Measurements from ENCODE around the gene SLC25A10. TPM values are rescaled to one million over a fixed set of nuclear protein-coding genes. Genes with fewer than 3 reads are reported as not detected.

Gene SLC25A10
- total RNA-seq, 2 experiments from 2014 or later: 16.9 to 18.0 TPM

DNA sequence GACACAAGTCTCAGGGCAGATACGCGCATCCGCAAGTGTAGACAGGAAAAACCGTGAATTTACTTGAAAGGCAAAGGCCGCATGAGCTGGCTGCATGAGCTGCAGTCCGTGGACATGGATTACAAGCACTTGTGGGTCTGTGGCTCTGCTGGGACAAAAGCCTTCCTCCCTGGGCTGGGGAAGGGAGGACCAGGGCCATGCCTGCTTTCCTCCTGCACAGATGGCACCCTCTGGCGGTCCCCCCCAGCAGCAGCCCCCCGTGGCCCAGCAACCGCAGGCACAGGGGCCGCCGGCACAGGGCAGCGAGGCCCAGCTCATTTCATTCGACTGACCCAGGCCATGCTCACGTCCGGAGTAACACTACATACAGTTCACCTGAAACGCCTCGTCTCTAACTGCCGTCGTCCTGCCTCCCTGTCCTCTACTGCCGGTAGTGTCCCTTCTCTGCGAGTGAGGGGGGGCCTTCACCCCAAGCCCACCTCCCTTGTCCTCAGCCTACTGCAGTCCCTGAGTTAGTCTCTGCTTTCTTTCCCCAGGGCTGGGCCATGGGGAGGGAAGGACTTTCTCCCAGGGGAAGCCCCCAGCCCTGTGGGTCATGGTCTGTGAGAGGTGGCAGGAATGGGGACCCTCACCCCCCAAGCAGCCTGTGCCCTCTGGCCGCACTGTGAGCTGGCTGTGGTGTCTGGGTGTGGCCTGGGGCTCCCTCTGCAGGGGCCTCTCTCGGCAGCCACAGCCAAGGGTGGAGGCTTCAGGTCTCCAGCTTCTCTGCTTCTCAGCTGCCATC, 10.6 kb upstream of the SLC25A10 start:
- no peaks in the 10 kb centered on the region for H3K9me3 Mint-ChIP-seq
- peaks cover 48% of the 10 kb centered on the region for H3K36me3 Mint-ChIP-seq (ENCODE audit: low read depth)
- CTCF ChIA-PET: interaction anchor here (1.0 to 1.3 kb wide), 2 partner anchors 25 to 36 kb away, joined by 3 to 5 read pairs; no protein-coding TSS in a partner anchor
- H3K4me1 Mint-ChIP-seq (ENCODE audit: low read depth): peaks cover 35% of the 10 kb centered on the region
- DNase-seq: peak; percentile 30
- no peak overlapping the region for H3K27ac Mint-ChIP-seq
- peak overlapping the region; percentile 95 for H3K4me3 Mint-ChIP-seq
- intact Hi-C loops (cut with micrococcal nuclease): loop anchor here (5.0 kb wide), 1 partner anchor 149 kb away; the partner anchor contains the start of gene FAAP100
- H3K27me3 Mint-ChIP-seq (ENCODE audit: low read depth): no peaks in the 10 kb centered on the region

DNA sequence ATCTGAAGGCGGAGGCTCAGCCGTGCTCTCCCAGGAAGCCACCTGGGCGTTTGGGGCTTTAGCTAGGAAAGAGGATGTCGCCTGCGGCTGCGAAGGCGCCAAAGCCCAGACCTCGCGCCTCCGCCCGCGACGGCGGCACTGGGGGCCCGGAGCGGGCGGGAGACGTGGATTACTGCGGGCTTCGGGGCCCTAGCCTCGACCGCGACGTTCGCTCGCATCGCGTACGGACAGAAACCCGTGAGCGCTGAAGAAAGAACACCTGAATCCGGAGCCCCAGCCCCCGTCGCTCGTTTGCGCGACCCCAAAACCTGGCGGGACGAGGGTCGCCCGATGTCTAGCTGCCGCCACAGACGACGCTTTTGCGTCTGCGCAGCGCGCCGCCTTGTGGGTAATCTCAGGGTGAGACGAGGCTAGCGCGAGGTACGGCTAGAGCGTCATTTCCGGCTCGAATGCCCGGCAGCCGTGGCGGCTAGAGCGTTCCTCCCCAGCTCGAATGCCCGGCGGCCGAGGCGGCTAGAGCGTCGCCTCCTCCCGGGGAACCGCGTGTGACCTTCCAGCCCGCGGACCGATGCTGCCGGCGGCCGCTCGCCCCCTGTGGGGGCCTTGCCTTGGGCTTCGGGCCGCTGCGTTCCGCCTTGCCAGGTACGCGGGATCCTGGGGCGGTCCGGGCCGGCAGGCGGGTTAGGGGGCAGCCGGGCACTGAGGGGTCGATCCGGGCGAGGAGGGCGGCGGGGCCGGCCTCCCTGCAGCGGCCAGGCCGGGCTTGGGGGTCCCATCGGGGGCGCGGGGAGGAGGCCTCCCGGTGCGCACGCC, 8.9 kb upstream of the SLC25A10 start, which contains the start of gene MRPL12:
Gene MRPL12, plus strand, starts transcription at position 434 of the 813 bp plus-strand sequence. Its CDS starts 135 bp downstream, at position 569.
- H3K36me3 Mint-ChIP-seq (ENCODE audit: low read depth): peaks cover 42% of the 10 kb centered on the region
- no peaks in the 10 kb centered on the region for H3K9me3 Mint-ChIP-seq
- H3K27me3 Mint-ChIP-seq (ENCODE audit: low read depth): no peaks in the 10 kb centered on the region
- peaks cover 38% of the 10 kb centered on the region for H3K4me1 Mint-ChIP-seq (ENCODE audit: low read depth)
- intact Hi-C loops (cut with micrococcal nuclease): loop anchor here (1.0 to 5.0 kb wide), 3 partner anchors 20 to 191 kb away; partner anchors contain the start of genes ACTG1, ARL16 and FAAP100
- H3K4me3 Mint-ChIP-seq: peak within 1 kb of the TSS; percentile 95
- CTCF ChIA-PET: interaction anchor here (1.3 to 1.4 kb wide), 2 partner anchors 20 to 27 kb away, joined by 3 to 5 read pairs; partner anchors contain the start of genes ARL16 and HGS
- peak within 1 kb of the TSS; percentile 88 for H3K27ac Mint-ChIP-seq
- peak; percentile 91 for DNase-seq

DNA sequence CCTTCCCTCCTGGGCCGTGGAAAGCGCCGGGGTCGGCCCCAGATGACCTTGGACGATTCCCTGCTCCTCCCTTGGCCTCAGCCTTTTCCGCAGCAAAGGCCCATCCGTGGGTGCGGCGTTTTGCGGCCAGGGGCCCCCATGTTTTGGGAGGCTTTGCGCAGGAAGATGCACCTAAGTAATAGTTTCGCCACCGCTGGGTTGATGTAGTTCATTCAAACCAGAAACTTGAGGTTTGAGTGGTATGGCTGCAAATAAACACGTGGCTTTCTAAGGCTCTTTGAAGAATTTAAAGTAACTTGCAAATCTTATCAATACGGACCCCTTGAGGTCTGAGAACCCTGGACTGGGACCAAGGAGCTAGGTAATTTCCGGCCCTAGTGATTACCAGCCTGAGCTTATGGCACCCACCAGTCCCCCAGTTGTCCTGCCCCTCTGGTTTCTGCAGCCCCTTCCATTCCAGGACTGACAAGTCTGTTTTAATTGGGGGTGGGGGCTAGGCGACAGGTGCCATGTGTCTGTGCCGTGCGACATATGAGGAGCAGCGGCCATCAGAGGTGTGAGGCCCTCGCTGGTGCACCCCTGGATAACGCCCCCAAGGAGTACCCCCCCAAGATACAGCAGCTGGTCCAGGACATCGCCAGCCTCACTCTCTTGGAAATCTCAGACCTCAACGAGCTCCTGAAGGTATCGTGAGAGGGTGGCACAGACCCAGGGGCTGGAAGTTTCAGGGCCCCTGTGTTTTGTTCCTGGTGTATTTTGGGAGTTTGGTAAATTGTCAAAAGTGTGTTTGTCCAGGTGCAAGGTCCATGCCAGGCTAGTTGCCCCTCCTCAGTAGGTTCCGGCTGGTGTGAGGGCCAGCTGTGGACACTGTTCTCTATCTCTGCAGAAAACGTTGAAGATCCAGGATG, 8.1 kb upstream of the SLC25A10 start:
- Mint-ChIP-seq H3K4me1 (ENCODE audit: low read depth) (peaks cover 40% of the 10 kb centered on the region), H3K9me3 (no peaks in the 10 kb centered on the region), H3K36me3 (ENCODE audit: low read depth) (peaks cover 42% of the 10 kb centered on the region), H3K4me3 (peak overlapping the region; percentile 77), H3K27ac (peak overlapping the region; percentile 77), H3K27me3 (ENCODE audit: low read depth) (no peaks in the 10 kb centered on the region)
- intact Hi-C loops (cut with micrococcal nuclease): loop anchor here (1.0 to 5.0 kb wide), 3 partner anchors 21 to 192 kb away; partner anchors contain the start of genes ACTG1, ARL16 and FAAP100
- DNase-seq: peak; percentile 31
- CTCF ChIA-PET: no interaction called here

DNA sequence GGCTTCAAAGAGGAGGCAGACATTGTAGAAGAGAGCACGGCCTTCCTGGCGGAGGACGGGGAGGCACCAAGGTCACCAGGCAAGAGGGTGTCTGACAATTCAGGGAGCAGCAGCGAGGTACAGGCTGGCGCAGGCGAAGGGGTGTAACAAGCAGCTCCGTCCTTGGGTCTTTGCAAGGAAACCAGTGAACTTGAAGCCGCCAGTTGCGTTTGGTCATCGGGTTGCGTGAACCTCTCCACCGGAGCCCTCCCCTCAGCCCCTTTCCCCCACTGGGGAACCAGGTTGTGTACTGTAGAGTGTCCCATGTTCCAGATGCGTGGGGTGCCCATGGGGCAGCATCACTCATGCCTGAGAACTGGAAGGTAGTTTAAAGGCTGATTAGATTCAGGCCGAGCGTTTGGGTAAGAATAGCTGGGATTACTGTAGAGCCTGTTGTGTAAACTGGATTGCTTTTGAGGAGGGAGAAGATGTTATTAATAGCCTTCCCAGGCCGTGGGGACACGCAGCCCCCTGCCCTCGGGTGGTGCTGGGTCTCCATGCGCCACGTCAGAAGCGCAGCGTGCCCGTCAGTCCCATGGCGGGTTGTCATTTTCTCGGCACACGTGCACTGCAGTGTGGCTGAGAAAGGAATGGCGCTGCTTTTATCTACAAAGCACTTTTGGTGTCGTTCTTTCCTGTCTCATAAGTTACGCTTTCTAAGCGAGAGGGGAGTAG, 6.4 kb upstream of the SLC25A10 start:
- Mint-ChIP-seq H3K4me3 (peak overlapping the region; percentile 34), H3K27ac (peak overlapping the region; percentile 46)

DNA sequence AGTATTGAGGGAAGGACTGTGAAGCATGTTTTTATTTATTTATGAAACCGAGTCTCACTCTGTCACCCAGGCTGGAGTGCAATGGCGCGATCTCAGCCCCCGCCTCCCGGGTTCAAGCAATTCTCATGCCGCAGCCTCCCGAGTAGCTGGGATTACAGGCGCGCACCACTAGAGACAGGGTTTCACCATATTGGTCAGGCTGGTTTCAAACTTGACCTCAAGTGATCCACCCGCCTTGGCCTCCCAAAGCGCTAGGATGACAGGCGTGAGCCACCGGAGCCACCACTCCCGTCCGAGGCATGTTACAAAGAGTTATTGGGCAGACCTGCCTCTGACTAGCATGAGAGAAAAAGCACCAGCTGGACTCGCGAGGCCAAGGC, 5.9 kb upstream of the SLC25A10 start:
- CTCF ChIA-PET: no interaction called here
- intact Hi-C loops (cut with micrococcal nuclease): no loop called here
- Mint-ChIP-seq H3K9me3 (no peaks in the 10 kb centered on the region), H3K4me1 (ENCODE audit: low read depth) (peaks cover 49% of the 10 kb centered on the region), H3K36me3 (ENCODE audit: low read depth) (peaks cover 42% of the 10 kb centered on the region), H3K4me3 (peak overlapping the region; percentile 34), H3K27me3 (ENCODE audit: low read depth) (no peaks in the 10 kb centered on the region), H3K27ac (peak overlapping the region; percentile 46)
- DNase-seq: no peak

More for the DNA sequence above, 6.4 kb upstream of the SLC25A10 start:
- H3K9me3 Mint-ChIP-seq: no peaks in the 10 kb centered on the region
- intact Hi-C loops (cut with micrococcal nuclease): no loop called here
- H3K27me3 Mint-ChIP-seq (ENCODE audit: low read depth): no peaks in the 10 kb centered on the region
- CTCF ChIA-PET: no interaction called here
- peaks cover 49% of the 10 kb centered on the region for H3K4me1 Mint-ChIP-seq (ENCODE audit: low read depth)
- H3K36me3 Mint-ChIP-seq (ENCODE audit: low read depth): peaks cover 43% of the 10 kb centered on the region
- DNase-seq: no peak

DNA sequence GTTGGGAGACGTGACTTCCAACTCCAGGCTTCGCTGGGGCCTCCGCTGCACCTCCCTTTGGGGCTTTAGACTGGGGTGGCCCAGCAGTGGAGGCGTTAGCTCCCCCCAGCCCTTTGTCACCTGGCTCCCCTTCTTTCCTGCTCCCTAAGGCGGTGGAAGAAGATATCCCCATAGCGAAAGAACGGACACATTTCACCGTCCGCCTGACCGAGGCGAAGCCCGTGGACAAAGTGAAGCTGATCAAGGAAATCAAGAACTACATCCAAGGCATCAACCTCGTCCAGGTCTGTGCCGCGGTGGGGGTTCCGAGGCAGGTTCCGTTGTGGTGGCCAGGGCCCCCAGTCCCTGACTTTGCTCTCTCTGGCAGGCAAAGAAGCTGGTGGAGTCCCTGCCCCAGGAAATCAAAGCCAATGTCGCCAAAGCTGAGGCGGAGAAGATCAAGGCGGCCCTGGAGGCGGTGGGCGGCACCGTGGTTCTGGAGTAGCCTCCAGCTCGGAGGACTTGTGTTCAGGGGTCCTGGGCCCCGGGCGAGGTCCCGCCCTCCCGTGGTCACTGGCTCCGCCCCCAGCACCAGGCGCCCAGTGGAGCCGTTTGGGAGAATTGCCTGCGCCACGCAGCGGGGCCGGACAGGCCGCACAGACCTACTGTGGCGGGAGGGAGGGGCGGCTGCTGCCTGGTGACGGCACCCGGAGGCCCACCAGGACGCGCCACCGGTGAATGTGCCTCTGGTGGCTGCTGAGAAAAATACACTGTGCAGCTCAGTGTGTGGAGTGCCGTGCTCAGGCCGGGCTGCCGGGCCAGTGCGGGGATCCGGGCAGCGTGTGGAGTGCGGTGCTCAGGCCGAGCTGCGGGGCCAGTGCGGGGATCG, 5.1 kb upstream of the SLC25A10 start:
- intact Hi-C loops (cut with micrococcal nuclease): no loop called here
- Mint-ChIP-seq H3K27ac (no peak overlapping the region), H3K9me3 (no peaks in the 10 kb centered on the region), H3K4me1 (ENCODE audit: low read depth) (peaks cover 44% of the 10 kb centered on the region), H3K36me3 (ENCODE audit: low read depth) (peaks cover 38% of the 10 kb centered on the region), H3K4me3 (no peak overlapping the region), H3K27me3 (ENCODE audit: low read depth) (no peaks in the 10 kb centered on the region)
- no peak for DNase-seq
- CTCF ChIA-PET: no interaction called here

DNA sequence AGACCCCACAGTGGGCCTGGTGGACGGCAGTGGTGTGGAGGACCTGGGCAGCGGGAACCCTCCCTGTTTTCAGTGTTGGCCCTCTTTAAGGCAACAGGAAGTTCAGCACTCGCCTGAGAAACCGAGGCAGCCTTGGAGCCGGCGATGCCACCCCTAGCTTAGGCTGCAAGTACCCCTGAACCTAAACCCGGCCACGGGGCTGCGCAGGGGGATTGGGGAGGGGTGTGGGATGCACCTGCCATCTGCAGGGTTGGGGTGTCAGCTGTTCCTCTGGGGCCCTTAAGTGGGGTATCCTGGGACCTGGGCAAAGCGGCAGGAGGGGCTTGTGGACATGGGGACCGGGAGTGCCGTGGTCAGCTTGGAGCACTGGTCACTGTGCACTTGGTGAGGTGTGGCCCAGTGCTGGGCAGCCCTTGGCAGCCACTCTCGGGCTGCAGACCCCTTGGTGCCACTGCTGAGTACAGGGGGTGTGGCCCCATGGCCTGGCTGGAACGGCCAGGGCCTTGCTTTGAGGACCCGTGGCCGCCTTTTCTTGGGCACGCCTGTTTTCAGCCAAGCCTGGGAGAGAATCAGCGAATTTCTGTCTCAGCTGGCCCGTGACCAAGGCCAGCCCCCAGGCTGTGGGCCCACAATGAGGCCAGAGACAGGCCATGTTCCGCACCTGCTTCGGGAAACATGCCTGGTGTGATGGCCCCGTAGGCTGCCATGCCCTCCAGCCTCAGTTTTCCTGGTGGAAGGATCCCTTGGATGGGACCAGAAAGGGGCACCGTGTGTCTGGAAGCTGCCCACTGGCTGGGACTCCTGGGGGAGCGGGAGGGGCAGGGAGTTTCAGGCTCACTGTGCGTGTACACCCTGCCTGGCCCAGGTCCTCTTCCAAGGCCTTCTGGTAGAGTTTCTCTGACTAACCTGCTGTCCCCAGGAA, 4.1 kb upstream of the SLC25A10 start:
- peaks cover 40% of the 10 kb centered on the region for H3K4me1 Mint-ChIP-seq (ENCODE audit: low read depth)
- H3K27me3 Mint-ChIP-seq (ENCODE audit: low read depth): no peaks in the 10 kb centered on the region
- intact Hi-C loops (cut with micrococcal nuclease): no loop called here
- H3K9me3 Mint-ChIP-seq: no peaks in the 10 kb centered on the region
- no peak for DNase-seq
- peaks cover 32% of the 10 kb centered on the region for H3K36me3 Mint-ChIP-seq (ENCODE audit: low read depth)
- CTCF ChIA-PET: interaction anchor here (1.4 kb wide), 1 partner anchor 107 kb away, joined by 3 read pairs; no protein-coding TSS in a partner anchor
- no peak overlapping the region for H3K27ac Mint-ChIP-seq
- H3K4me3 Mint-ChIP-seq: no peak overlapping the region

DNA sequence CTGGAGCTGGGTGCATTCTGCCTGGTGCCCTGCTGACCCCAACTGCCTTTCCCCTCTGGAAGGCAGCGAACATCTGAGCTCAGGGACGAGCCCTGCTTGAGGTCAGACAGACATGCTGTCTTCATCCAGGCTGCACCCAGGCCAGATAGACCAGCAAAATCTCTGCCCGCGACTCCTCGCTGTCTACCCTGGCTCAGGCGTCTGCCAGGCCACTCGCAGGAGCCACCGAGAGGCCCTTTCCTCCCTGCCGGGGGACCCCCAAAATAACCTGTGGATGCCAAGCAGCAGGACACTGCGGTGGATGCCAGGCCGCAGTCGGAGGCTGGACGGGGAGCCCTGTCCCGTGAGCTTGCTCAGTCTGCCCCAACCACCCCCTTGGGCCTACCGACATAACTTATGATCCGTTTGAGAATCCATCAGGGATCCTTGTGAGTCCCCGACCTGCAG, 3.3 kb upstream of the SLC25A10 start:
- H3K9me3 Mint-ChIP-seq: no peaks in the 10 kb centered on the region
- intact Hi-C loops (cut with micrococcal nuclease): no loop called here
- DNase-seq: no peak
- H3K4me1 Mint-ChIP-seq (ENCODE audit: low read depth): peaks cover 44% of the 10 kb centered on the region
- no peak overlapping the region for H3K4me3 Mint-ChIP-seq
- H3K36me3 Mint-ChIP-seq (ENCODE audit: low read depth): peaks cover 30% of the 10 kb centered on the region
- no peak overlapping the region for H3K27ac Mint-ChIP-seq
- no peaks in the 10 kb centered on the region for H3K27me3 Mint-ChIP-seq (ENCODE audit: low read depth)
- CTCF ChIA-PET: interaction anchor here (0.6 to 1.4 kb wide), 2 partner anchors 107 to 230 kb away, joined by 3 read pairs; no protein-coding TSS in a partner anchor

DNA sequence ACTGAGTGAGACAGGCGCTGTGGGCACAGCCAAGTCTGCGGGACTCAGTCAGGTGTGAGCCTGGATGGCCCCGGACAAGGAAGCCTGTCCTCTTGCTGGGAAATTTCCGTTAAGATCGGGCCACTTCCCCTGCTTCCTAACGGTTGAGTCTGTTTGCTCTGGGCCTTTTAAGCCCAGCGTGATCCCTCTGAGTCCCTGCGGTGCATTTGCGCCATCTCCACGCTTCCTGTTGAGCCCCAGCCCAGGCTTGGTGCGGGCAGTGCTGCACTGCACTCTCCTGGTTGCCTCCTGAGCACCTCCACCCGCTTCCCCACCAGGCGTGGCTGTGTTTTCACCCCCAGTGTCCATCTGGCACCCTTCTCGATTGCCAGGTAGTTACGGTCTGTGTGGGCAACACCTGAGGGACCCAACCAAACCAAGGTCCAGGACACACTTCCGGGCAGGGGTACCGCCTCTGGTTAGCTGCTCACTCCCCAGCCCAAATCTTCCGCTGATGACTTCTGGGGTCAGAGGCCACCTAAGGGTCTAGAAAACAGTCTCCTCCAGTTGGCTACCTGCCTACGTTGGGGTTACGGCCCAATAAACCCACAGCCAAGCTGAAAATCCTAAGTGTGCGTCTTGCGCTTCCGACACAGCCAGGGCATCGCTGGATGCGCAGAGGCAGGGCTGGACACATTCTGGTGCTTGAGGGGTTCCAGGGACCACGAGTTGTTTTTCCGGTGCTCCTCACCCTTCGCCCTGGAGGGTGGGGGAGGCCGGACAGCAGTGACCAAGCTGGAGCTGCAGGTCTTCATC, 1.4 kb upstream of the SLC25A10 start:
- H3K36me3 Mint-ChIP-seq (ENCODE audit: low read depth): peaks cover 21% of the 10 kb centered on the region
- intact Hi-C loops (cut with micrococcal nuclease): loop anchor here (1.0 to 5.0 kb wide), 2 partner anchors 27 to 162 kb away; partner anchors contain the start of genes ARHGDIA and ARL16
- peak overlapping the region; percentile 73 for H3K4me3 Mint-ChIP-seq
- H3K9me3 Mint-ChIP-seq: no peaks in the 10 kb centered on the region
- CTCF ChIA-PET: interaction anchor here (0.6 to 1.0 kb wide), 3 partner anchors 31 to 159 kb away, joined by 3 to 4 read pairs (median 4); no protein-coding TSS in a partner anchor
- DNase-seq: peak; percentile 47
- H3K4me1 Mint-ChIP-seq (ENCODE audit: low read depth): peaks cover 36% of the 10 kb centered on the region
- peak overlapping the region; percentile 71 for H3K27ac Mint-ChIP-seq
- no peaks in the 10 kb centered on the region for H3K27me3 Mint-ChIP-seq (ENCODE audit: low read depth)
